ENCODE data around the gene C20orf96.
"Not testable (repeated sequence)": the region's sequence is repeated elsewhere in the genome, so short reads cannot be mapped to it uniquely, and the experiment has no call there.

C20orf96 gene

GRCh38 chr20:237489-237888 lies 53.1 kb downstream of the C20orf96 start:
- H3K4me3 ChIP-seq (ENCODE audit: low read depth, low read length): no peak overlapping the region
- TF ChIP-seq CTCF (IDR thresholded peaks at IDR 0.05; ENCODE audit: borderline replicate concordance, insufficient read depth, low read depth, low read length): no peak

GRCh38 chr20:235891-236290 lies 54.7 kb downstream of the C20orf96 start:
- H3K4me3 ChIP-seq (ENCODE audit: low read depth, low read length): no peak overlapping the region
- no peak for TF ChIP-seq CTCF (IDR thresholded peaks at IDR 0.05; ENCODE audit: borderline replicate concordance, insufficient read depth, low read depth, low read length)

GRCh38 chr20:227439-228105 lies 63.0 kb downstream of the C20orf96 start:
- H3K4me3 ChIP-seq (ENCODE audit: low read depth, low read length): no peak overlapping the region
- no peak for TF ChIP-seq CTCF (IDR thresholded peaks at IDR 0.05; ENCODE audit: borderline replicate concordance, insufficient read depth, low read depth, low read length)

- no peak within 1 kb of the TSS for H3K4me3 ChIP-seq (ENCODE audit: low read depth, low read length)
- no peak for TF ChIP-seq CTCF (IDR thresholded peaks at IDR 0.05; ENCODE audit: borderline replicate concordance, insufficient read depth, low read depth, low read length)
Measured at GRCh38 chr20:226958-227357, 63.6 kb downstream of the C20orf96 start, which contains the start of gene DEFB129. DEFB129 (plus strand) TSS chr20:227258; CDS start chr20:227289, 31 bp downstream.

- H3K4me3 ChIP-seq (ENCODE audit: low read depth, low read length): not testable (repeated sequence)
Measured at GRCh38 chr20:225879-226278, 64.7 kb downstream of the C20orf96 start.

GRCh38 chr20:221258-221830 lies 69.2 kb downstream of the C20orf96 start:
- TF ChIP-seq CTCF (IDR thresholded peaks at IDR 0.05; ENCODE audit: borderline replicate concordance, insufficient read depth, low read depth, low read length): no peak

More at GRCh38 chr20:221258-221830, 69.2 kb downstream of the C20orf96 start:
- no peak overlapping the region for H3K4me3 ChIP-seq (ENCODE audit: low read depth, low read length)

Data from GM12875 (cell line).